ENCODE data around the gene VWA8.

GRCh38 chr13:41742917-41743552 is 217.9 kb downstream of the VWA8 start:
- TF ChIP-seq CTCF (optimal IDR thresholded peaks at IDR 0.05 in 1 of 3, IDR thresholded peaks at IDR 0.05 in 1 of 3, conservative IDR thresholded peaks at IDR 0.05 in 1 of 3; ENCODE audit: extremely low read depth in 1 of 3, insufficient read depth in 2 of 3, low read length in 3 of 3) (no peak), EZH2 (IDR thresholded peaks at IDR 0.05; ENCODE audit: low read length) (no peak)
